Chondrocyte (in vitro differentiated cells): ENCODE data around the gene VAV2. TPM values are rescaled to one million over a fixed set of nuclear protein-coding genes. Genes with fewer than 3 reads are reported as not detected.

Source experiments
- DNase-seq: peaks from one replicate; pipeline ENCODE4 v3.0.0; 2021; ENCODE audit warnings: mixed read lengths, low spot score
- H3K27ac Mint-ChIP-seq: one replicate; pipeline ENCODE4 v1.8.0; 2021; ENCODE audit warnings: mild to moderate bottlenecking, moderate library complexity, mixed read lengths; ENCODE audit not compliant: unreplicated experiment
- H3K27me3 Mint-ChIP-seq: 2 replicates; pipeline ENCODE4 v1.8.0; 2021; ENCODE audit warnings: low read depth, mixed read lengths
- H3K36me3 Mint-ChIP-seq: 2 replicates; pipeline ENCODE4 v1.8.0; 2021; ENCODE audit warnings: low read depth, mixed read lengths
- H3K4me1 Mint-ChIP-seq: 2 replicates; pipeline ENCODE4 v1.8.0; 2021; ENCODE audit warnings: low read depth, mild to moderate bottlenecking, mixed read lengths
- H3K4me3 Mint-ChIP-seq: one replicate; pipeline ENCODE4 v1.8.0; 2021; ENCODE audit warnings: mild to moderate bottlenecking, moderate library complexity, mixed read lengths; ENCODE audit not compliant: unreplicated experiment
- H3K9me3 Mint-ChIP-seq: 2 replicates; pipeline ENCODE4 v1.8.0; 2021; ENCODE audit warnings: low read depth, mixed read lengths
- CTCF ChIP-seq: fragments of 200-600 bp; sonication (generic); IDR thresholded peaks from 2 replicates; pipeline ENCODE4 v1.5.0; 2021; ENCODE audit warnings: antibody characterized with exemption, mild to moderate bottlenecking, moderate library complexity
- total RNA-seq: library from RNA; stranded (reverse); gene quantifications from 3 replicates; pipeline ENCODE4 v1.2.1, GENCODE V29; 2021

Gene VAV2
- total RNA-seq, 1 donor from 2014 or later: 17.7 TPM

DNA sequence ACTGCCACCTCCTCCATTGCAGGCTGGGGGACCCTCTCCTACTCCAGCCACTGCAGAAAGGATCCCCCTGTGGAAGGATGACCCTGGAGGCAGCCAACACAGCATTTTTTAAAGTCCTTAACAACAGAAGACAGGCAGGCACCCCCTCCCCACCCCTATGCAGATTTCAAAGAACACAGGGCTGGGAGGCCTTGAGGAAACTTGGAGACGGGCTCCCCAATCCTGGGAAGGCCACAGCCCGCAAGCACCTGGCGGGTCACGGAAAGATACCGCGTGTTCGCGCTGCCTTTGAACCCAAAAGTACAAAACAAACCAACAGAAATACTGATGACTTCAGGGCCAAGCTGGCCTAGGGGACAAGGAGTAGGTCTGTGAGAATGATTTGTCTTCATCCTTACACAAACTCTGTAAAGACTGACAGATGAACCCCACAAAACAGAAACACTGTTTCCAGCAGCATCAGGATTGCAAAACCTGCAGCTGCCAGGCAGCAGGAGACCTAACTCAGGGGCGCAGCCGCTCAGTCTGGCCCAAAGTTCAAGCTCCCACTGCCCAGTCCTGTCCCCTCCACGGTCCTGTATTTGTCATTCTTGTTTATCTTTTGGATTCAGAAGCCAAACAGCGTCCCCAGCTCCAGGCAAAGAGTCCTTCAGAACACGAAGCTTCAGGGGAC lies 13.8 kb downstream of the VAV2 start:
- H3K27me3 Mint-ChIP-seq: no peaks in the 10 kb centered on the region
- no peaks in the 10 kb centered on the region for H3K36me3 Mint-ChIP-seq
- H3K4me1 Mint-ChIP-seq: peaks cover 22% of the 10 kb centered on the region
- H3K27ac Mint-ChIP-seq: no peak overlapping the region
- TF ChIP-seq CTCF: no peak
- no peak overlapping the region for H3K4me3 Mint-ChIP-seq
- H3K9me3 Mint-ChIP-seq: no peaks in the 10 kb centered on the region
- DNase-seq: peak; percentile 69

DNA sequence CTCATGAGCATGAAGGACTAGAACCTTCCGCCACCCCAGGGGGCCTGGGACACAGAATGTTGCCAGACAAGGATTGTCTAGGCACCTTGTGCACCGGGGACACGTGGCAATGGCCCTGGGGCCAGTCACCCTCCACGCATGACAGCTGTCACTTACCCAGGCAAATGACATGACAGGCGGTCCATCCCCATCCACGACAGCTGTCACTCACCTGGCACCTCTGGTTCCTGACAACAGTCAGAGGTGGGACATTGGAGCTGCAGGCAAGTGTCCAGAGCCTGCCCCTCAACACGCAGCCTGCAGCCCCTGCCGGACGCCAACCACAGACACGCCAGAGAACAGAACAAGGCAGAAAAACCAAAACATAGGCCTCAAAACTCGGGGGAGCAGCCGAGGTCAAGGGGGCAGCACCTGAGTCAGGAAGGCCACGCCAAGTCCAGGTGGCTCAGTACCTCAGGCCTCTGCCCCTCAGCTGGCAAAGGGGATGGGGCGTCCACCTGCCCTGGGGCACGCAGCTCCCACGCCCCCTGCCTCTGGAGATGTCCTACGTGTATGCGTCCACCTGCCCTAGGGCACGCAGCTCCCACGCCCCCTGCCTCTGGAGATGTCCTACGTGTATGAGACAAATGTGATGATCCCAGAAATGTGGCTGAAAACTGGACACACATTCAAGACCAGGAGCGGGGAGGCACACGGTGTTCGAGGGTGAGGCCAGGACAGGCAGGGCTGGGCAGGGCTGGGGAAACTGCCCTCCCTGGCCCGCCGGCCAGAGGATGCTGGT lies 14.5 kb downstream of the VAV2 start:
- no peak for TF ChIP-seq CTCF
- DNase-seq: peak; percentile 79
- Mint-ChIP-seq H3K4me1 (peaks cover 22% of the 10 kb centered on the region), H3K36me3 (no peaks in the 10 kb centered on the region), H3K27me3 (no peaks in the 10 kb centered on the region), H3K4me3 (no peak overlapping the region), H3K9me3 (no peaks in the 10 kb centered on the region), H3K27ac (no peak overlapping the region)

- no peaks in the 10 kb centered on the region for H3K36me3 Mint-ChIP-seq
- H3K27ac Mint-ChIP-seq: no peak overlapping the region
- H3K4me3 Mint-ChIP-seq: no peak overlapping the region
- no peaks in the 10 kb centered on the region for H3K27me3 Mint-ChIP-seq
- peak; percentile 76 for DNase-seq
- no peaks in the 10 kb centered on the region for H3K9me3 Mint-ChIP-seq
- no peak for TF ChIP-seq CTCF
- H3K4me1 Mint-ChIP-seq: peaks cover 25% of the 10 kb centered on the region
These were observed 15.2 kb downstream of the VAV2 start for GRCh38 chr9:133976887-133977286.

DNA sequence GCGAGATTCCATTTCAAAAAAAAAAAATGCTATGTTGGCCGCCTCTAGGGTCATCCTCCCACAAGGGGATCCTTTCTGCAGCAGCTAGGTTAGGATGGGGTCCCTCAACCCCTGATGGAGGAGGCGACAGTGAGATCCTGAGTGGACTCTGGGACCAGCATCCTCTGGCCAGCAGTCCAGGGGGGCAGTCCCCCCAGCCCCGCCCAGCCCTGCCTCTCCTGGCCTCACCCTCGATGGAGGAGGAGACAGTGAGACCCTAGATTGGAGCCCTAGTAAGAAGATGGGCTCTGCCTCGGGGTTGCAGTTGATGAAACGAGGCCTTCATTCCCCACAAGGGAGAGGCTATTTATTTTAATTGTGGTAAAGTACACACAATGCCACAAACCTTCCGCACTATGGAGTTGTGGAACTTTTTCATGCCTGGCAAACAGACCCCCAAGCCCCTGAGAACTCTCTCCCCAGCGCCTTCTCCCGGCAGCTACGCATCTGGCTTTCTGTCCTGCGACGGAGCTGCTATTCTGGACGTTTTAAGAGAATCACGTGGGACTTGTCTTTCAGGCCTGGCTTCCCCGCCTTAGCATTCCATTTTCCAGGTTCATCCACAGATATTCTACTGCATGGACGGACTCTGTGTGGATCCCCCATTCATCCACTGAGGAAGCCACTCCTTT lies 15.8 kb downstream of the VAV2 start:
- H3K4me1 Mint-ChIP-seq: peaks cover 27% of the 10 kb centered on the region
- no peaks in the 10 kb centered on the region for H3K9me3 Mint-ChIP-seq
- TF ChIP-seq CTCF: no peak
- H3K4me3 Mint-ChIP-seq: no peak overlapping the region
- no peaks in the 10 kb centered on the region for H3K27me3 Mint-ChIP-seq
- peak; percentile 36 for DNase-seq
- H3K36me3 Mint-ChIP-seq: no peaks in the 10 kb centered on the region
- no peak overlapping the region for H3K27ac Mint-ChIP-seq

DNA sequence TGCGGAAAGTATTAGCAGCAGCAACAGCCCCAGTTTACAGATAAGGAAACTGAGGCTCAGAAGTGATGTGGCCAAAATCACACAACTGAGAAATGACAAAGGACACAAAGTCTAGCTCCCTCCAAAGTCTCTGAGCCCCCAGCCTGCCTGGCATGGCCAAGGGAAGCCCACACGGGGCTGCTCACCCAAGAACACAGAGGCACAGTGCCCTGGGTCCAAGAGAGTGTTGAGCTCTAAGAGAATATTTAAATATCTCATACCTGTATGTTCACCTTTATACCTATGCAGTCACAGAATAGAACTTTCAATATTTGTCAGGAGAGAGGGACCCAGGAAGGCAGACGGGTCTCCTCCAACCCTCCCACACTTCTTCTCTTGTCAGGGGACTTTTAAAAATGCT lies 16.6 kb downstream of the VAV2 start:
- no peak overlapping the region for H3K27ac Mint-ChIP-seq
- H3K36me3 Mint-ChIP-seq: no peaks in the 10 kb centered on the region
- peak; percentile 32 for DNase-seq
- H3K27me3 Mint-ChIP-seq: no peaks in the 10 kb centered on the region
- H3K9me3 Mint-ChIP-seq: no peaks in the 10 kb centered on the region
- no peak for TF ChIP-seq CTCF
- no peak overlapping the region for H3K4me3 Mint-ChIP-seq
- peaks cover 20% of the 10 kb centered on the region for H3K4me1 Mint-ChIP-seq
